PFSK-1 (cell line): ENCODE results near the gene PCSK2.

Experiments
- FOXP2 ChIP-seq: optimal IDR thresholded peaks from 2 replicates; pipeline ENCODE3; 2011; ENCODE audit warnings: borderline replicate concordance, control low read depth, inconsistent platforms; ENCODE audit not compliant: insufficient read depth; ENCODE audit errors: extremely low read length, extremely low read depth
- POLR2AphosphoS5 ChIP-seq: IDR thresholded peaks from 2 replicates; pipeline ENCODE4 v1.6.1; 2012; ENCODE audit warnings: low read depth, mild to moderate bottlenecking, control low read depth, low read length, moderate library complexity
- SIN3A ChIP-seq: IDR thresholded peaks from 2 replicates; pipeline ENCODE4 v1.6.1; 2012; ENCODE audit warnings: mild to moderate bottlenecking, low read length, moderate library complexity, borderline replicate concordance; ENCODE audit not compliant: insufficient read depth
- TAF1 ChIP-seq: IDR thresholded peaks from 2 replicates; pipeline ENCODE4 v1.6.1; 2012; ENCODE audit warnings: low read length, control low read depth, borderline replicate concordance; ENCODE audit not compliant: insufficient read depth
- TF ChIP-seq, protein P1 (sequence below), 2 experiments: IDR thresholded peaks; 2 replicates each; pipeline versions ENCODE4 v1.6.1 to v1.8.0; 2011 to 2012; ENCODE audit warnings: low read depth in 2 of 2, low read length in 2 of 2, control low read depth in 1 of 2, inconsistent platforms in 1 of 2, mild to moderate bottlenecking in 1 of 2, moderate library complexity in 1 of 2; ENCODE audit not compliant: insufficient read depth in 1 of 2

- TF ChIP-seq POLR2AphosphoS5, result no peak
- TF ChIP-seq, protein P1, sequence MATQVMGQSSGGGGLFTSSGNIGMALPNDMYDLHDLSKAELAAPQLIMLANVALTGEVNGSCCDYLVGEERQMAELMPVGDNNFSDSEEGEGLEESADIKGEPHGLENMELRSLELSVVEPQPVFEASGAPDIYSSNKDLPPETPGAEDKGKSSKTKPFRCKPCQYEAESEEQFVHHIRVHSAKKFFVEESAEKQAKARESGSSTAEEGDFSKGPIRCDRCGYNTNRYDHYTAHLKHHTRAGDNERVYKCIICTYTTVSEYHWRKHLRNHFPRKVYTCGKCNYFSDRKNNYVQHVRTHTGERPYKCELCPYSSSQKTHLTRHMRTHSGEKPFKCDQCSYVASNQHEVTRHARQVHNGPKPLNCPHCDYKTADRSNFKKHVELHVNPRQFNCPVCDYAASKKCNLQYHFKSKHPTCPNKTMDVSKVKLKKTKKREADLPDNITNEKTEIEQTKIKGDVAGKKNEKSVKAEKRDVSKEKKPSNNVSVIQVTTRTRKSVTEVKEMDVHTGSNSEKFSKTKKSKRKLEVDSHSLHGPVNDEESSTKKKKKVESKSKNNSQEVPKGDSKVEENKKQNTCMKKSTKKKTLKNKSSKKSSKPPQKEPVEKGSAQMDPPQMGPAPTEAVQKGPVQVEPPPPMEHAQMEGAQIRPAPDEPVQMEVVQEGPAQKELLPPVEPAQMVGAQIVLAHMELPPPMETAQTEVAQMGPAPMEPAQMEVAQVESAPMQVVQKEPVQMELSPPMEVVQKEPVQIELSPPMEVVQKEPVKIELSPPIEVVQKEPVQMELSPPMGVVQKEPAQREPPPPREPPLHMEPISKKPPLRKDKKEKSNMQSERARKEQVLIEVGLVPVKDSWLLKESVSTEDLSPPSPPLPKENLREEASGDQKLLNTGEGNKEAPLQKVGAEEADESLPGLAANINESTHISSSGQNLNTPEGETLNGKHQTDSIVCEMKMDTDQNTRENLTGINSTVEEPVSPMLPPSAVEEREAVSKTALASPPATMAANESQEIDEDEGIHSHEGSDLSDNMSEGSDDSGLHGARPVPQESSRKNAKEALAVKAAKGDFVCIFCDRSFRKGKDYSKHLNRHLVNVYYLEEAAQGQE (IDR thresholded peaks at IDR 0.05; ENCODE audit: insufficient read depth in 1 of 2, low read depth in 2 of 2, low read length in 2 of 2), result no peak
- TF ChIP-seq TAF1, result no peak
- no peak for TF ChIP-seq SIN3A
- no peak for TF ChIP-seq FOXP2
Measured at GRCh38 chr20:17282501-17282900, 55.7 kb downstream of the PCSK2 start.
